GM23248 (cell line): Measurements from ENCODE around the gene BARHL1. TPM values are rescaled to one million over a fixed set of nuclear protein-coding genes. Genes with fewer than 3 reads are reported as not detected.

Experiments used
- DNase-seq: peaks from one replicate; pipeline ENCODE4 v3.0.0-alpha.2; 2015
- H2AFZ ChIP-seq: fragments of 200-600 bp; sonication (generic); 2 replicates; pipeline ENCODE4 v1.6.1; 2016; ENCODE audit warnings: antibody characterized with exemption
- H3F3A ChIP-seq: fragments of 200-600 bp; sonication (generic); 2 replicates; pipeline ENCODE4 v1.6.1; 2016; ENCODE audit warnings: mild to moderate bottlenecking, antibody characterized with exemption, mixed run types; ENCODE audit not compliant: insufficient read depth
- H3K27ac ChIP-seq: fragments of 200-600 bp; sonication (generic); 2 replicates; pipeline ENCODE4 v1.5.1; 2016; ENCODE audit warnings: mild to moderate bottlenecking
- H3K27me3 ChIP-seq: fragments of 200-600 bp; sonication (generic); replicated peaks from 2 replicates; pipeline ENCODE4 v1.6.1; 2016; ENCODE audit warnings: mild to moderate bottlenecking; ENCODE audit not compliant: insufficient read depth
- H3K36me3 ChIP-seq: fragments of 200-600 bp; sonication (generic); 2 replicates; pipeline ENCODE4 v1.6.1; 2016; ENCODE audit warnings: low read depth, mild to moderate bottlenecking
- H3K4me1 ChIP-seq: fragments of 200-600 bp; sonication (generic); 2 replicates; pipeline ENCODE4 v1.6.1; 2016; ENCODE audit warnings: mild to moderate bottlenecking; ENCODE audit not compliant: insufficient read depth
- H3K4me2 ChIP-seq: fragments of 200-600 bp; sonication (generic); one replicate; pipeline ENCODE4 v1.6.1; 2016; ENCODE audit warnings: mild to moderate bottlenecking; ENCODE audit not compliant: unreplicated experiment
- H3K4me3 ChIP-seq: fragments of 200-600 bp; sonication (generic); 2 replicates; pipeline ENCODE4 v1.5.1; 2016; ENCODE audit warnings: mild to moderate bottlenecking
- H3K79me2 ChIP-seq: fragments of 200-600 bp; sonication (generic); 2 replicates; pipeline ENCODE4 v1.6.1; 2016; ENCODE audit warnings: mild to moderate bottlenecking; ENCODE audit not compliant: insufficient read depth
- H3K9ac ChIP-seq: fragments of 200-600 bp; sonication (generic); 2 replicates; pipeline ENCODE4 v1.6.1; 2016; ENCODE audit warnings: mild to moderate bottlenecking
- H3K9me2 ChIP-seq: fragments of 200-600 bp; sonication (generic); 2 replicates; pipeline ENCODE4 v1.6.1; 2016; ENCODE audit warnings: mixed run types, mild to moderate bottlenecking, moderate library complexity; ENCODE audit not compliant: insufficient read depth
- H3K9me3 ChIP-seq: fragments of 200-600 bp; sonication (generic); one replicate; pipeline ENCODE4 v1.6.1; 2017; ENCODE audit warnings: low read depth
- H4K20me1 ChIP-seq: fragments of 200-600 bp; sonication (generic); 2 replicates; pipeline ENCODE4 v1.6.0; 2016; ENCODE audit not compliant: insufficient read depth
- EZH2 ChIP-seq: fragments of 200-600 bp; sonication (generic); IDR thresholded peaks from 2 replicates; pipeline ENCODE4 v1.6.1; 2018; ENCODE audit warnings: antibody characterized with exemption, mild to moderate bottlenecking; ENCODE audit not compliant: insufficient read depth, poor library complexity, severe bottlenecking
- EZH2phosphoT487 ChIP-seq: fragments of 200-600 bp; sonication (generic); IDR thresholded peaks from 2 replicates; pipeline ENCODE4 v1.6.1; 2018; ENCODE audit warnings: antibody characterized with exemption, moderate library complexity, mild to moderate bottlenecking, low read depth; ENCODE audit not compliant: insufficient read depth
- WGBS, 2 experiments: methylation state at CpG; one replicate each; pipeline ENCODE4 v1.1.6; 2015 to 2017; ENCODE audit warnings: low lambda C conversion rate in 2 of 2, low coverage in 1 of 2; ENCODE audit errors: missing lambda C conversion rate in 2 of 2; 5-methylcytosine and 5-hydroxymethylcytosine counted together
- in situ Hi-C: fragments of 300-500 bp; cut with MboI; formaldehyde crosslinking; loops from 2 replicates; pipeline ENCODE4 v1.15.0; 2020
- polyA plus RNA-seq: library from polyadenylated mRNA; unstranded; fragments of >200 nt; fragmentation: Nextera tagmentation; extraction: Ambion mirVana; gene quantifications from 2 replicates; pipeline ENCODE4 v1.2.1, GENCODE V29; 2016
- total RNA-seq: library from RNA; depleted of rRNA; stranded (reverse); fragments of >200 nt; shearing (Covaris generic); gene quantifications from 2 replicates; pipeline ENCODE4 v1.2.3, GENCODE V29; 2014

The BARHL1 gene
- total and polyA plus RNA-seq, 2 experiments from 2014 or later, result not detected

DNA sequence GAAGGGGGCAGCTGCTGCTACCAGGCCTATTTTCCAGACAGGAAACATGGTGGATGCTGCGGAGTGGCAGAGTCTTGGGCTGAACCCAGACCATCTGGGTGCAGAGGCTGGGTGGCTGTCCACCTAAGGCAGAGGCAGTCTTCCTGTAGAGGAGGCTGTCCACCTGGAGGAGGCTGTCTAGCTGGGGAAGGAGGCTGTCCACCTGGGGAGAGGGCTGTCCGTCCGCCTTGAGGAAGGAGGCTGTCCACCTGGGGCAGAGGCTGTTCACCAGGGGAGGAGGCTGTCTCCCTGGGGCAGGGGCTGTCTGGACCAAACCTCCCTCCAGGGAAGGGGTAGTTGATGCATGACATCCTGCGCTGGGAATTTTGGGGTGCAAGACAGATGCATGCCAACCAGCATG is 39.2 kb upstream of the BARHL1 start:
- WGBS, 2 experiments, result 85 to 87% methylated on average over 4 of the region's 4 CpGs
- H3K9ac ChIP-seq, result no peak overlapping the region
- in situ Hi-C loops, result no loop called here
- no peak for TF ChIP-seq EZH2phosphoT487
- no peak for TF ChIP-seq EZH2
- H3K4me2 ChIP-seq, result no peak overlapping the region
- H3K27me3 ChIP-seq, result peaks cover 47% of the 10 kb centered on the region
- no peaks in the 10 kb centered on the region for H3K9me2 ChIP-seq
- H3K4me3 ChIP-seq, result no peak overlapping the region
- no peak overlapping the region for H3K27ac ChIP-seq
- H3F3A ChIP-seq, result no peaks in the 10 kb centered on the region
- H3K79me2 ChIP-seq, result no peaks in the 10 kb centered on the region
- no peaks in the 10 kb centered on the region for H4K20me1 ChIP-seq
- DNase-seq, result no peak
- H3K4me1 ChIP-seq, result no peaks in the 10 kb centered on the region
- no peaks in the 10 kb centered on the region for H3K9me3 ChIP-seq
- no peak overlapping the region for H2AFZ ChIP-seq
- H3K36me3 ChIP-seq, result no peaks in the 10 kb centered on the region

GRCh38 chr9:132543960-132544359 is 38.4 kb upstream of the BARHL1 start:
- no peaks in the 10 kb centered on the region for H3K4me1 ChIP-seq
- no peaks in the 10 kb centered on the region for H3K9me2 ChIP-seq
- H3K4me3 ChIP-seq, result no peak overlapping the region
- H3K36me3 ChIP-seq, result no peaks in the 10 kb centered on the region
- no peak overlapping the region for H3K4me2 ChIP-seq
- H4K20me1 ChIP-seq, result no peaks in the 10 kb centered on the region
- no peak overlapping the region for H3K27ac ChIP-seq
- TF ChIP-seq EZH2phosphoT487 (no peak), EZH2 (no peak)
- in situ Hi-C loops, result no loop called here
- no peak for DNase-seq
- H3K27me3 ChIP-seq, result peaks cover 49% of the 10 kb centered on the region
- H2AFZ ChIP-seq, result no peak overlapping the region
- 53 to 56% methylated on average over 21 of the region's 21 CpGs for WGBS, 2 experiments
- no peaks in the 10 kb centered on the region for H3F3A ChIP-seq
- H3K9ac ChIP-seq, result no peak overlapping the region
- H3K79me2 ChIP-seq, result no peaks in the 10 kb centered on the region
- no peaks in the 10 kb centered on the region for H3K9me3 ChIP-seq

DNA sequence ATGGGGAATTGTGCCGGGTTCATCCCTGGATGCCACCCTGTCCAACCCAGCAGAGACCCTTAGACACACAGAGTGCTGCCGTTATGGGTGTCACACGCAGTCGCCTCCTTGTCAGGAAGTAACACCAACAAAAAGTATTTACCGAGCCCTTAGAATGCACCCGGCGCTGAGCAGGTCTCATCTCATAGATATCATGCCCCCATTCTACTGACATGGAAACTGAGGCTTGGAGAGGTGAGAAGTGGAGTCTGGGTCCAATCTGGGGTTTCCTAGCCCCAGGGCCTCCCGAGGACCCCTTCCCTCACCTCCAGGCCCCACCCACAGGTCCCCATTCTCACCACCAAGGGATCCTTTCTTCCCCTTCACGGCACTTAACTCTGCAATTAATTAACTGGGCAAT is 36.8 kb upstream of the BARHL1 start:
- H3K4me1 ChIP-seq, result no peaks in the 10 kb centered on the region
- DNase-seq, result no peak
- H3K27ac ChIP-seq, result no peak overlapping the region
- H3K4me2 ChIP-seq, result no peak overlapping the region
- 62 to 73% methylated on average over 7 to 9 of the region's 9 CpGs for WGBS, 2 experiments
- H4K20me1 ChIP-seq, result no peaks in the 10 kb centered on the region
- H3K36me3 ChIP-seq, result no peaks in the 10 kb centered on the region
- TF ChIP-seq EZH2phosphoT487, result no peak
- no peak for TF ChIP-seq EZH2
- no peak overlapping the region for H2AFZ ChIP-seq
- in situ Hi-C loops, result no loop called here
- H3K9me3 ChIP-seq, result no peaks in the 10 kb centered on the region
- H3K27me3 ChIP-seq, result peaks cover 44% of the 10 kb centered on the region
- no peaks in the 10 kb centered on the region for H3K9me2 ChIP-seq
- H3K9ac ChIP-seq, result no peak overlapping the region
- no peaks in the 10 kb centered on the region for H3F3A ChIP-seq
- no peak overlapping the region for H3K4me3 ChIP-seq
- no peaks in the 10 kb centered on the region for H3K79me2 ChIP-seq

DNA sequence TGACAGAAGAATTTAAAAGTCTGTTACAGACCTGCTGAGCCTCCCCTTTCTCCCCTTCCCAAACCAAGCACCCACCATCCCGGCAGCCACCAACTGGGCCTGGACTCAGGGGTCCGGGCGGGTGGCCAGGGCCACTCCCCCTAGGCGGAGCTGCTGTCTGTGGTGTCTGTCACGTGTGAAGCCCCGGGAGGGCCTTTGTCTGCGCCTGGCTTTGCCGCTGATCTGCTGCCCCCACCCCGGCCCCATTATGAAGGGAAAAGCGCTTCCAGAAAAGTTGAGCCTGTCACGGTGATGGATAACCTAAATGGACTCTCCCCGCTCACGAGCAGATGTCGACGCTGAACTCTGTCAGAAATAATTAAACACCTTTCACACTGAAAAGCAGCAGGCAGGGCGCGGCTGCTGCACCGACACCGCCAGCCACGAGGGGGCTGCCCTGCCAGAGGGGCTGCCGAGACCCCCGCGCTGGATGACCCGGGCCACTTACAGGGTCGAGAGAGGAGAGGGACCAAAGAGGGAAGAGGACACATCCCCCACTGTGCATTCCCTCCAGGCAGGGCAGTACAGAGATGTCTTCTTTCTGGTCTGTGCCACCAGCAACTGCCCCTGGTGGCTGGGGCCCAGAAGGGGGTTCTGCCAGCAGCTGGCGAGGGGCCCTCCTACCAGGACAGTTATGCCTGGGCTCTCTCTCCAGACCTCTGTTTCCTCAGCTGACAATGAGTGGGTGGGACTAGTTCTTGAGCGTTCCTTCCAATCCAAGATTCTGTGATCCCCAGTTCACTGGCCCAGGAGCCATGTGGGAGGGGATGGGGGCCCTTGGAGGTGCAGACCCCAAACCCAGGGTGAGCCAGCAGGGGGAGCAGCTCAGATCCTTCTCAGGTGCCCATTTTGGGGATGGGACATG is 36.0 kb upstream of the BARHL1 start:
- Histone ChIP-seq H3K9me3 (no peaks in the 10 kb centered on the region), H4K20me1 (no peaks in the 10 kb centered on the region), H3K79me2 (no peaks in the 10 kb centered on the region), H3K27me3 (peaks cover 41% of the 10 kb centered on the region), H3K27ac (no peak overlapping the region), H2AFZ (no peak overlapping the region), H3K4me2 (no peak overlapping the region), H3F3A (no peaks in the 10 kb centered on the region), H3K9ac (no peak overlapping the region), H3K9me2 (no peaks in the 10 kb centered on the region), H3K4me3 (no peak overlapping the region), H3K36me3 (no peaks in the 10 kb centered on the region), H3K4me1 (no peaks in the 10 kb centered on the region)
- TF ChIP-seq EZH2phosphoT487 (no peak), EZH2 (no peak)
- in situ Hi-C loops, result no loop called here
- WGBS, 2 experiments, result 1 to 3% methylated on average over 26 to 27 of the region's 27 CpGs
- DNase-seq, result peak; percentile 31
